Stimulated activated CD4-positive, alpha-beta T cell treated with anti-CD3 and anti-CD28 coated beads, Interleukin-2, amount 100 ng/mL, for 24 hours (primary cell): Measurements from ENCODE around the gene ANXA4.
"Not testable (repeated sequence)": the region's sequence is repeated elsewhere in the genome, so short reads cannot be mapped to it uniquely, and the experiment has no call there.

Source experiments
- DNase-seq, 2 donors: peaks; one replicate each; pipeline ENCODE4 v3.0.0-alpha.2; 2020

The ANXA4 gene

GRCh38 chr2:69811591-69811990, 69.7 kb downstream of the ANXA4 start:
- no peak for DNase-seq

GRCh38 chr2:69815717-69816116, 73.8 kb downstream of the ANXA4 start:
- no peak for DNase-seq

GRCh38 chr2:69816923-69817542, 75.1 kb downstream of the ANXA4 start:
- DNase-seq, result peak; percentile 66 to 74

GRCh38 chr2:69817729-69818501, 76.0 kb downstream of the ANXA4 start:
- DNase-seq, result no peak

GRCh38 chr2:69827796-69828540, 86.0 kb downstream of the ANXA4 start:
- no peak for DNase-seq

- DNase-seq, result no peak
These were observed 87.0 kb downstream of the ANXA4 start for GRCh38 chr2:69828938-69829255.

- peak; percentile 99 for DNase-seq
These were observed 87.5 kb downstream of the ANXA4 start, which contains the start of gene GMCL1 for GRCh38 chr2:69829256-69830044. GMCL1 (plus strand) TSS chr2:69829660; CDS start chr2:69829893, 233 bp downstream.

GRCh38 chr2:69830045-69830905, 88.3 kb downstream of the ANXA4 start:
- peak; percentile 43 to 47 for DNase-seq

- DNase-seq, result not testable (repeated sequence)
These were observed 88.9 kb downstream of the ANXA4 start for GRCh38 chr2:69830906-69831241.

- no peak for DNase-seq
These were observed 89.5 kb downstream of the ANXA4 start for GRCh38 chr2:69831354-69831905.

- no peak for DNase-seq
These were observed 91.8 kb downstream of the ANXA4 start for GRCh38 chr2:69833752-69834151.

- no peak for DNase-seq
These were observed 93.7 kb downstream of the ANXA4 start for GRCh38 chr2:69835666-69836065.

GRCh38 chr2:69836316-69836715, 94.4 kb downstream of the ANXA4 start:
- no peak for DNase-seq

- no peak for DNase-seq
These were observed 95.6 kb downstream of the ANXA4 start for GRCh38 chr2:69837533-69837932.

- DNase-seq, result no peak
These were observed 102.1 kb downstream of the ANXA4 start for GRCh38 chr2:69843993-69844392.

GRCh38 chr2:69844560-69844959, 102.6 kb downstream of the ANXA4 start:
- DNase-seq, result no peak

- DNase-seq, result no peak
These were observed 104.5 kb downstream of the ANXA4 start for GRCh38 chr2:69846182-69847067.

GRCh38 chr2:69847068-69847828, 105.3 kb downstream of the ANXA4 start:
- DNase-seq, result no peak

- DNase-seq, result no peak
These were observed 106.4 kb downstream of the ANXA4 start for GRCh38 chr2:69848186-69848790.

- no peak for DNase-seq
These were observed 116.3 kb downstream of the ANXA4 start for GRCh38 chr2:69858261-69858660.
